GM21367 (cell line): ENCODE results near the gene HMX2.
"Not testable (repeated sequence)": the region's sequence is repeated elsewhere in the genome, so short reads cannot be mapped to it uniquely, and the experiment has no call there.

Experiments used
- ATAC-seq: cut with Tn5 transposase; IDR thresholded peaks from one replicate; pipeline ENCODE4 v1.9.1; 2021; ENCODE audit not compliant: unreplicated experiment

Gene HMX2

GRCh38 chr10:123150271-123150985, 2.5 kb downstream of the HMX2 start:
- no peak for ATAC-seq

- ATAC-seq, result no peak
These were observed 3.2 kb downstream of the HMX2 start for GRCh38 chr10:123150986-123151736.

- ATAC-seq, result no peak
These were observed 3.8 kb downstream of the HMX2 start for GRCh38 chr10:123151737-123152135.

GRCh38 chr10:123153486-123154091, 5.7 kb downstream of the HMX2 start:
- ATAC-seq, result no peak

- peak; percentile 89 for ATAC-seq
These were observed 6.3 kb downstream of the HMX2 start, which contains the start of gene BUB3 for GRCh38 chr10:123154092-123154710. TSS of gene BUB3 (plus strand) at chr10:123154402. CDS start at chr10:123154918, 516 bp downstream.

- peak; percentile 37 for ATAC-seq
These were observed 7.0 kb downstream of the HMX2 start for GRCh38 chr10:123154711-123155505.

- ATAC-seq, result no peak
These were observed 8.1 kb downstream of the HMX2 start for GRCh38 chr10:123156078-123156477.

- ATAC-seq, result no peak
These were observed 9.3 kb downstream of the HMX2 start for GRCh38 chr10:123157210-123157609.

- no peak for ATAC-seq
These were observed 10.7 kb downstream of the HMX2 start for GRCh38 chr10:123158682-123159081.

- ATAC-seq, result no peak
These were observed 12.5 kb downstream of the HMX2 start for GRCh38 chr10:123160311-123160980.

- no peak for ATAC-seq
These were observed 16.4 kb downstream of the HMX2 start for GRCh38 chr10:123164319-123164718.

GRCh38 chr10:123165445-123166072, 17.6 kb downstream of the HMX2 start:
- no peak for ATAC-seq

- no peak for ATAC-seq
These were observed 18.7 kb downstream of the HMX2 start for GRCh38 chr10:123166618-123167017.

- ATAC-seq, result no peak
These were observed 23.0 kb downstream of the HMX2 start for GRCh38 chr10:123170961-123171360.

GRCh38 chr10:123171616-123172015, 23.7 kb downstream of the HMX2 start:
- ATAC-seq, result not testable (repeated sequence)

- ATAC-seq, result no peak
These were observed 27.8 kb downstream of the HMX2 start for GRCh38 chr10:123175389-123176387.

- not testable (repeated sequence) for ATAC-seq
These were observed 30.5 kb downstream of the HMX2 start for GRCh38 chr10:123178390-123178789.
